ENCODE measurements around the gene GHRH. TPM values are rescaled to one million over a fixed set of nuclear protein-coding genes. Genes with fewer than 3 reads are reported as not detected.

Gene GHRH
- total RNA-seq, 1 donor from 2014 or later, result not detected

- TF ChIP-seq CTCF (IDR thresholded peaks at IDR 0.05; ENCODE audit: unreplicated experiment), result no peak
- Mint-ChIP-seq H3K9me3 (ENCODE audit: unreplicated experiment) (no peaks in the 10 kb centered on the region), H3K27me3 (ENCODE audit: unreplicated experiment) (peaks cover 5% of the 10 kb centered on the region), H3K36me3 (ENCODE audit: low read depth, unreplicated experiment) (peaks cover 31% of the 10 kb centered on the region), H3K4me1 (ENCODE audit: unreplicated experiment) (peaks cover 32% of the 10 kb centered on the region), H3K4me3 (ENCODE audit: unreplicated experiment) (no peak overlapping the region), H3K27ac (ENCODE audit: unreplicated experiment) (no peak overlapping the region)
- DNase-seq (ENCODE audit: low spot score), result no peak
Measured at GRCh38 chr20:37246736-37247135, 14.9 kb downstream of the GHRH start.

- peaks cover 32% of the 10 kb centered on the region for H3K36me3 Mint-ChIP-seq (ENCODE audit: low read depth, unreplicated experiment)
- TF ChIP-seq CTCF (IDR thresholded peaks at IDR 0.05; ENCODE audit: unreplicated experiment), result no peak
- H3K4me1 Mint-ChIP-seq (ENCODE audit: unreplicated experiment), result peaks cover 21% of the 10 kb centered on the region
- peaks cover 5% of the 10 kb centered on the region for H3K27me3 Mint-ChIP-seq (ENCODE audit: unreplicated experiment)
- no peaks in the 10 kb centered on the region for H3K9me3 Mint-ChIP-seq (ENCODE audit: unreplicated experiment)
- H3K27ac Mint-ChIP-seq (ENCODE audit: unreplicated experiment), result peak overlapping the region; percentile 52
- H3K4me3 Mint-ChIP-seq (ENCODE audit: unreplicated experiment), result no peak overlapping the region
- no peak for DNase-seq (ENCODE audit: low spot score)
Measured at GRCh38 chr20:37245216-37246150, 16.1 kb downstream of the GHRH start.

- peaks cover 5% of the 10 kb centered on the region for H3K27me3 Mint-ChIP-seq (ENCODE audit: unreplicated experiment)
- peaks cover 30% of the 10 kb centered on the region for H3K36me3 Mint-ChIP-seq (ENCODE audit: low read depth, unreplicated experiment)
- H3K4me3 Mint-ChIP-seq (ENCODE audit: unreplicated experiment), result no peak overlapping the region
- H3K27ac Mint-ChIP-seq (ENCODE audit: unreplicated experiment), result no peak overlapping the region
- TF ChIP-seq CTCF (IDR thresholded peaks at IDR 0.05; ENCODE audit: unreplicated experiment), result no peak
- H3K9me3 Mint-ChIP-seq (ENCODE audit: unreplicated experiment), result no peaks in the 10 kb centered on the region
- no peak for DNase-seq (ENCODE audit: low spot score)
- H3K4me1 Mint-ChIP-seq (ENCODE audit: unreplicated experiment), result peaks cover 21% of the 10 kb centered on the region
Measured at GRCh38 chr20:37244572-37244957, 17.0 kb downstream of the GHRH start.

- no peak overlapping the region for H3K4me3 Mint-ChIP-seq (ENCODE audit: unreplicated experiment)
- peaks cover 5% of the 10 kb centered on the region for H3K27me3 Mint-ChIP-seq (ENCODE audit: unreplicated experiment)
- H3K9me3 Mint-ChIP-seq (ENCODE audit: unreplicated experiment), result no peaks in the 10 kb centered on the region
- peak overlapping the region; percentile 72 for H3K27ac Mint-ChIP-seq (ENCODE audit: unreplicated experiment)
- DNase-seq (ENCODE audit: low spot score), result no peak
- H3K4me1 Mint-ChIP-seq (ENCODE audit: unreplicated experiment), result peaks cover 21% of the 10 kb centered on the region
- TF ChIP-seq CTCF (IDR thresholded peaks at IDR 0.05; ENCODE audit: unreplicated experiment), result no peak
- peaks cover 33% of the 10 kb centered on the region for H3K36me3 Mint-ChIP-seq (ENCODE audit: low read depth, unreplicated experiment)
Measured at GRCh38 chr20:37243937-37244571, 17.6 kb downstream of the GHRH start.

Data from endothelial cell (in vitro differentiated cells).